Fibroblast of lung (primary cell): ENCODE results near the gene PPP6R3.

Experiments used
- EZH2 ChIP-seq: IDR thresholded peaks from 2 replicates; pipeline ENCODE4 v1.5.1; 2012; ENCODE audit warnings: low read length, control low read depth, mild to moderate bottlenecking; ENCODE audit errors: missing control alignments
- TF ChIP-seq, protein P1 (sequence below), 2 donors: IDR thresholded peaks in 1 of 2; conservative IDR thresholded peaks in 1 of 2; 1 replicate in 1 of 2; 2 replicates in 1 of 2; pipeline ENCODE4 v1.5.1; 2011 to 2012; ENCODE audit warnings: low read length in 2 of 2, control low read depth in 1 of 2, inconsistent platforms in 1 of 2, low read depth in 1 of 2, mild to moderate bottlenecking in 1 of 2

GRCh38 chr11:68653486-68654430, 193.2 kb downstream of the PPP6R3 start:
- TF ChIP-seq EZH2 = no peak
- TF ChIP-seq, protein P1, sequence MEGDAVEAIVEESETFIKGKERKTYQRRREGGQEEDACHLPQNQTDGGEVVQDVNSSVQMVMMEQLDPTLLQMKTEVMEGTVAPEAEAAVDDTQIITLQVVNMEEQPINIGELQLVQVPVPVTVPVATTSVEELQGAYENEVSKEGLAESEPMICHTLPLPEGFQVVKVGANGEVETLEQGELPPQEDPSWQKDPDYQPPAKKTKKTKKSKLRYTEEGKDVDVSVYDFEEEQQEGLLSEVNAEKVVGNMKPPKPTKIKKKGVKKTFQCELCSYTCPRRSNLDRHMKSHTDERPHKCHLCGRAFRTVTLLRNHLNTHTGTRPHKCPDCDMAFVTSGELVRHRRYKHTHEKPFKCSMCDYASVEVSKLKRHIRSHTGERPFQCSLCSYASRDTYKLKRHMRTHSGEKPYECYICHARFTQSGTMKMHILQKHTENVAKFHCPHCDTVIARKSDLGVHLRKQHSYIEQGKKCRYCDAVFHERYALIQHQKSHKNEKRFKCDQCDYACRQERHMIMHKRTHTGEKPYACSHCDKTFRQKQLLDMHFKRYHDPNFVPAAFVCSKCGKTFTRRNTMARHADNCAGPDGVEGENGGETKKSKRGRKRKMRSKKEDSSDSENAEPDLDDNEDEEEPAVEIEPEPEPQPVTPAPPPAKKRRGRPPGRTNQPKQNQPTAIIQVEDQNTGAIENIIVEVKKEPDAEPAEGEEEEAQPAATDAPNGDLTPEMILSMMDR (conservative IDR thresholded peaks at IDR 0.05 in 1 of 2, IDR thresholded peaks at IDR 0.05 in 1 of 2; ENCODE audit: low read depth in 1 of 2, low read length in 2 of 2) = no peak
